ENCODE results near the gene SNAPC5.
A peak's percentile ranks its signal among the peaks of the same experiment; 100 is the strongest.
"Not testable (repeated sequence)": the region's sequence is repeated elsewhere in the genome, so short reads cannot be mapped to it uniquely, and the experiment has no call there.

Gene SNAPC5

DNA sequence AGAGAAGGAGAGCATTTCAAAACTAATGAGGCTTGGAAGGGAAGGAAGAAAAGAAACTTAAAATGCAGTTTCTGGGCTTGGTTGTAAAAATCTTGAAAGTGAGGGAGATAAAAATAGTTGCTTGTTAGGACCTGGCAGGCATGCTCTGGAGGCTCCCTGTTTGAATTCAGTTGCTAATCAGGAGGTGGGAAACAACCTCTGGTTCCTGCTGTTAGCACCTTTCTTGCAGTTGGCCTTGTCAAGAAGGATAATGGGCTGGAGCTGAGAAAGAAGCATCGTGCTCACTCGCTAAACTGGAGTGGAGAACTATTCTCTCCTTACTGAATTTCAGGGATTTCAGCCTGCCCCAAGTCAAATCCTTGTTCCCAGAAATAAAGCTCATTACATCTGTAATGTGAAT lies 23.4 kb downstream of the SNAPC5 start:
- H3K4me3 ChIP-seq (ENCODE audit: control insufficient read depth, low read depth, low read length): no peak overlapping the region
- no peak for DNase-seq (ENCODE audit: low read depth)
- TF ChIP-seq CTCF (conservative IDR thresholded peaks at IDR 0.05; ENCODE audit: control insufficient read depth, insufficient read depth, low read depth, low read length): no peak

- peak; percentile 36 for DNase-seq (ENCODE audit: low read depth)
- TF ChIP-seq CTCF (conservative IDR thresholded peaks at IDR 0.05; ENCODE audit: control insufficient read depth, insufficient read depth, low read depth, low read length): no peak
- no peak overlapping the region for H3K4me3 ChIP-seq (ENCODE audit: control insufficient read depth, low read depth, low read length)
Measured at GRCh38 chr15:66472176-66472999, 25.2 kb downstream of the SNAPC5 start.

DNA sequence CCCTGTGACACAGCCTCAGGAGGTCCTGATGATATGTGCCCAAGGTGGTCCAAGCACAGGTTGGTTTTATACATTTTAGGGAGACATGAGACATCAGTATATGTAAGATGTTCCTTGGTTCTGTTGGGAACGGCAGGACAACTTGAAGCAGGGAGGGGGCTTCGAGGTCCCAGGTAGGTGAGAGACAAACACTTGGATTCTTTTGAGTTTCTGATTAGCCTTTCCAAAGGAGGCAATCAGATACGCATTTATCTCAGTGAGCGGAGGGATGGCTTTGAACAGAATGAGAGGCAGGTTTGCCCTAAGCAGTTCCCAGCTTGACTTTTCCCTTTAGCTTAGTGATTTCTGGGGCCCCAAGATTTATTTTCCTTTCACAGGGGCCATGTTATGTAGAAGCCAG lies 26.7 kb downstream of the SNAPC5 start:
- not testable (repeated sequence) for DNase-seq (ENCODE audit: low read depth); H3K4me3 ChIP-seq (ENCODE audit: control insufficient read depth, low read depth, low read length)

- not testable (repeated sequence) for DNase-seq (ENCODE audit: low read depth); H3K4me3 ChIP-seq (ENCODE audit: control insufficient read depth, low read depth, low read length)
Measured at GRCh38 chr15:66467162-66468040, 30.2 kb downstream of the SNAPC5 start.

DNA sequence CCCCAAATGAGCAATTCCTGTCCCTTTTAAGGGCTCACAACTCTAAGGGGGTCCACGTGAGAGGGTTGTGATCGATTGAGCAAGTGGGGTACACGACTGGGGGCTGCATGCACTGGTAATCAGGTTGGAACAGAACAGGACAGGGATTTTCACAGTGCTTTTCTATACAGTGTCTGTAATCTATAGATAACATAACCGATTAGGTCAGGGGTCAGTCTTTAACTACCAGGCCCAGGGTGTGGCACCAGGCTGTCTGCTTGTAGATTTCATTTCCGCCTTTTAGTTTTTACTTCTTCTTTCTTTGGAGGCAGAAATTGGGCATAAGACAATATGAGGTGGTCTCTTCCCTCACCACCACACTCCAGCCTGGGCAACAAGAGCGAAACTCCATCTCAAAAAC lies 32.3 kb downstream of the SNAPC5 start:
- H3K4me3 ChIP-seq (ENCODE audit: control insufficient read depth, low read depth, low read length); DNase-seq (ENCODE audit: low read depth): not testable (repeated sequence)

- DNase-seq (ENCODE audit: low read depth): no peak
- no peak for TF ChIP-seq CTCF (conservative IDR thresholded peaks at IDR 0.05; ENCODE audit: control insufficient read depth, insufficient read depth, low read depth, low read length)
- H3K4me3 ChIP-seq (ENCODE audit: control insufficient read depth, low read depth, low read length): no peak overlapping the region
Measured at GRCh38 chr15:66462627-66463026, 34.9 kb downstream of the SNAPC5 start.

- no peak for DNase-seq (ENCODE audit: low read depth)
- no peak for TF ChIP-seq CTCF (conservative IDR thresholded peaks at IDR 0.05; ENCODE audit: control insufficient read depth, insufficient read depth, low read depth, low read length)
- H3K4me3 ChIP-seq (ENCODE audit: control insufficient read depth, low read depth, low read length): no peak overlapping the region
Measured at GRCh38 chr15:66461917-66462316, 35.6 kb downstream of the SNAPC5 start.

DNA sequence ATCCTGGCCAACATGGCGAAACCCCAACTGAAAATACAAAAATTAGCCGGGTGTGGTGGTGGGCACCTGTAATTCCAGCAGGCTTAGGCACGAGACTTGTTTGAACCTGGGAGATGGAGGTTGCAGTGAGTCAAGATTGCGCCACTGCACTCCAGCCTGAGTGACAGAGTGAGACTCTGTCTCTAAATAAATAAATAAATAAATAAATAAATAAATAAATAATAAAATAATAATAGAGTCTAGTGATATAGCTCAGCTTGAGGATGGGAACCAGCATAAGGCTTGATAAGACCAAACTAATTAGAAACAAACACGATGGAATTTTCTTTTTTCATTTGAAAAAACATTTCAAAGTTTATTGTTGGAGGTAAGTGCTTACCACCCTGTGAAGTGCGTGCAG lies 36.3 kb downstream of the SNAPC5 start:
- not testable (repeated sequence) for DNase-seq (ENCODE audit: low read depth); H3K4me3 ChIP-seq (ENCODE audit: control insufficient read depth, low read depth, low read length)
